NAMALWA (cell line): ENCODE data around the gene ACTL7B.
"Not testable (repeated sequence)": the region's sequence is repeated elsewhere in the genome, so short reads cannot be mapped to it uniquely, and the experiment has no call there.

Experiments
- DNase-seq: peaks from one replicate; pipeline ENCODE4 v3.0.0-alpha.2; 2015; ENCODE audit warnings: low spot score

Gene ACTL7B

GRCh38 chr9:108844856-108845255 lies 10.9 kb downstream of the ACTL7B start:
- DNase-seq: no peak

DNA sequence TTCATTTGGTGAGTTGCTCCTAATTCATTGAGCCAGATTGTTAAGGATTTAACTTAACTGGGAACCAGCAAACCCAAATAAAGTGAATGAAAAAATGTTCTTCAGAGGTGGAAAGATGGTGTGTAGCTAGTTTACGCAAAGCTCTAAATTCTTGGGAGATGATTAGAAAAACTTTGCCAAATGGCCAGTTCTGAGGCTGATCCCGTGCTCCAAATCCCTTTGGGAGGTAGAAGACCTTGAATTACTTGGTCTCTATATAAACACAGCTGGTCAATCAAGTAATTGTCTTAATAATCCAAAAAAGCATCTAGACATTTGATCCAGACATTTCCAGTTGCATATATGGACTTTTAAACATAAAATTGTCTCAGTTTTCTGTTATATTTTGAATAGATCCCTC lies 11.4 kb downstream of the ACTL7B start:
- no peak for DNase-seq

GRCh38 chr9:108842610-108843295 lies 13.0 kb downstream of the ACTL7B start:
- DNase-seq: no peak

GRCh38 chr9:108839561-108839960 lies 16.2 kb downstream of the ACTL7B start:
- DNase-seq: not testable (repeated sequence)

DNA sequence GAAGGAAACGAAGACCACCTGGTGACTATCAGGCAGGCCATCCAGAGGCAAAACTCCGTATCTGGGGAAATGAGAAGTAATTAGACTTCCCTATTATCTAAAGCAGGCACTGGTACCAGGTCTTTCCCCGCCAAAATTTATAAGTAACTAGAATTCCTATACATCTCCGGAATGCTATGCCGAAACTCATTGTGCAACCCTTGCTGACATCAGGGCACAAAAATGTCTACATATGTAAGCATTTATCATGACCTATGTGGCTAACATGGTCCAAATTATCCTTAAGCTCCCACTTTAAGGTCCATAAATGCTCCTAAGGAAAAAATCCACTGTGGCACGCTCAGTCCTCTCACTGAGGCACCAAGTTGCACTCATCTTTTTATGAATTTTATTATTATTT lies 17.8 kb downstream of the ACTL7B start:
- no peak for DNase-seq

DNA sequence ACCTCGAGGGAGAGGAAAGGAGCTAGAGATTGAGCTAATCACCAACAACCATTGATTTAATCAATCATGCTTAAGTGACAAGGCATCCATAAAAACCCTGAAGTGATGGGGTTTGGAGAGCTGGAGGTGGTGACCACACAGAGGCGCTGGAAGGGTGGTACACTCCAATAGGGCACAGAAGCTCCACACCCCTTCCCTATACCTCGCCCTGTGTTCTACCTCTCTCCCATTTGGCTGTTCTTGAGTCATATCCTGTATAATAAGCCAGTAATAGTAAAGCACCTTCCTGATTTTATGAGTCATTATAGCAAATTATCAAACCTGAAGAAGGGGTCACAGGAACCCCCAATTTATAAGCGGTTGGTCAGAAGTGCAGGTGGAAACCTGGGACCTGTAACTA lies 18.3 kb downstream of the ACTL7B start:
- no peak for DNase-seq

- no peak for DNase-seq
These were observed 19.0 kb downstream of the ACTL7B start for GRCh38 chr9:108836781-108837180.

DNA sequence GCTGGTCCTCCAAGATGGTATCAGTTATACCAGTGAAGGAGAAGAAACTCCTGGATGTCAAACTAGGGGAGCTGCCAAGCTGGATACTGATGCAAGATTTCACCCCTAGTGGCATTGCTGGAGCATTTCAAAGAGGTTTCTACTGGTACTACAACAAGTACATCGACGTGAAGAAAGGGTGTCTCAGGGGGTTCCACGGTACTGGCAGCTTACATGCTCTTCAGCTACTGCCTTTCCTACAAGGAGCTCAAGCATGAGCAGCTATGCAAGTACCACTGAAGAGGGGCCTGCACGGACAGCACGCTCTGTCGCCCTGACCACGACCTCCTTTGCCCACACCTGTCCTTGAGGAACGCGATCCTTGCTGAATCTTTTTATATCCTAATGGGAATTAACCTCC lies 19.5 kb downstream of the ACTL7B start:
- no peak for DNase-seq

- DNase-seq: no peak
These were observed 20.0 kb downstream of the ACTL7B start for GRCh38 chr9:108835831-108836230.

- DNase-seq: no peak
These were observed 20.7 kb downstream of the ACTL7B start for GRCh38 chr9:108834959-108835665.

DNA sequence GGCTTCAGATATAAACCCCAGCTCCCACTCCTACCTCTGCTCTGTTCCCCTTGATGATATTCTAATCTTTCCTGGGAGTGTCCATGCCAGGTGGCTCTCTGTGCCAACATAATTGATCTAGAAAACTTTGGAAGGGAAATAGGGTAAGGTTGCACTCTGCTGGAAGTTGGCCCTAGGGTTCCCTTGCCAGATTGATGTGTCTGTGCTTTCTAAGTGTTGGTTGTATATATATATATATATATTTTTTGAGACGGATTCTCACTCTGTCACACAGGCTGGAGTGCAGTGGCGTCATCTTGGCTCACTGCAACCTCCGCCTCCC lies 23.6 kb downstream of the ACTL7B start:
- DNase-seq: no peak

DNA sequence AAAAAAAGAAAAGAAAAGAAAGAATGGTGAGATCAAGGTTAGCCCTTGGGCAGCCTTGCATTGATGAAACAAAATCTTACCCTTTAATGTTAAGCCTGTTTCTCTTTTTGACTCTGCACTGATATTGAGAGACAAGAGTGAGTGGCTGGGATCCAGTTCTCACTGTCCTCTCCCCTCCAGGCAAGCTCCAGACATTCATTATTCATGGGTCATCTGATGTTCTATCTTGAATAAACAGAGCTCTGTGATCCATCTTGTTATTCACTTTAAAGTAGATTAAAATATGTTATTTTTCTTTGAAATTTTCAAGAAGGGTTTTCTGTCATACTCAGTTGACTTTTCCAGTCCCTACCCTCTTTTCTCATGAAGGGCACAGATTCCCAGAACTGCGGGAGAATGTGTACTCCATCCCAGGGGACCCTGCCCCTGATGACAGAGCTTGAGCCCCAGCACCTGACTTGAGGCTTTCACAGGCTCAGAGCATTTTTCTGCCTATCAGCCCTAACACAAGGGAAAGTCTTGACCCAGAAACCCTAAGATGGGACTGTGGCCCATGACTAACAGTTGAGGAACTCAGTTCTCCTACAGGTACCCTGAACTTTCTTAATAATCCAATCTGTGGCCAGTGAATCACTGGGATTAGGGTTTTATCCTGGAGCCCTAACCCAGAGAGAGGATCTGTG lies 24.1 kb downstream of the ACTL7B start:
- DNase-seq: no peak

- no peak for DNase-seq
These were observed 25.5 kb downstream of the ACTL7B start for GRCh38 chr9:108830272-108830671.

- DNase-seq: no peak
These were observed 32.0 kb downstream of the ACTL7B start for GRCh38 chr9:108823829-108824228.

- no peak for DNase-seq
These were observed 39.7 kb downstream of the ACTL7B start for GRCh38 chr9:108816037-108816436.

GRCh38 chr9:108815156-108815555 lies 40.6 kb downstream of the ACTL7B start:
- DNase-seq: no peak

GRCh38 chr9:108813951-108814601 lies 41.7 kb downstream of the ACTL7B start:
- DNase-seq: no peak

DNA sequence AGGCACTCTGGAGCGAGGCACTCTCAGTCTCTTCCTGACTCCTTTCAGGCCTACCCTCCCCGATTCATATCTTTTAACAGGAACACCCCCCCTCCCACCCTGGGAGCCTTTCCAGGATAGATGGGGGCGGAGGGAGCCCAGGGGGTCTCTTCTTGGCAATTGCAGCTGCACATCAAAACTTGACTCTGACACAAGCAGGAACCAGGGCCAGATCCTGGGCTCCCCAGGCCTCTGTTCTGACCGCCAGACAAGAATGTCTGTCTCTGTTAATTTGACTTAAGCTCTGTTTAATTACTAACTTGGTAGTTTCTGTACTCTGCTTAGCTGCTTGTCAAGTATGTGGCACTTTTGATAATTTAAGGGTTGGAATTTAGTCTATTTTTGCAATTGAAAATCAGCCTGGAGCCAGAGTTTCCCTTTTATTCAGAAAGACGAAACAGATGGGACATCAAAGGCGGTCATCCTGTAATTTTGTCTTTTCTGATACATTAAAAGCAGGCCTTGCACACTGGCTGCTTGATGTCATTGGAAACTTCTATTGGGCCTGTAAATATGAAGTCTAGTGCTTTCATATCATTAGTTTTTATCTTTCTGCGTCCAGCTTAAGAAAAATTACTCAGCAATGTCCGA lies 43.3 kb downstream of the ACTL7B start:
- no peak for DNase-seq

DNA sequence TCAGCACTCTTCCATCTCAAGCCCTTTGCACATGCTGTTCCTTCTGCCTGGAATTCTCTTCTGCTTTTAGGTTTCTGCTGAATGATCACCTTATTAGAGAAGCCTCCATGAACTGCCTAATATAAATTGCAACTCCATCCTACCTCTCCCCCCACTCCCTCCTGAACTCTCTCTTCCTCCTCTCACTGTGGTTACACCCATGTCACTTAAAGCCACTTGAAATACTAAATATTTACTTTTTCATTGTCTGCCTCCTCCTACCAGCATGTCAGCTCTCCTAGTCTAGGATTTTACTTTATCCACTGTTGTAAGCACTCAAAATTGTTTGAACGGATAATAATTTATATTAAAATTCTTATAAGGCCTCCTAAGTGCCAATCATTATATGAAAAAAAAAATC lies 43.8 kb downstream of the ACTL7B start:
- no peak for DNase-seq

GRCh38 chr9:108809269-108809668 lies 46.5 kb downstream of the ACTL7B start:
- DNase-seq: no peak
